ENCODE data around the gene CST2. TPM values are rescaled to one million over a fixed set of nuclear protein-coding genes. Genes with fewer than 3 reads are reported as not detected.
"Not testable (repeated sequence)": the region's sequence is repeated elsewhere in the genome, so short reads cannot be mapped to it uniquely, and the experiment has no call there.

Gene CST2
- total RNA-seq, 1 donor from 2014 or later: not detected

DNA sequence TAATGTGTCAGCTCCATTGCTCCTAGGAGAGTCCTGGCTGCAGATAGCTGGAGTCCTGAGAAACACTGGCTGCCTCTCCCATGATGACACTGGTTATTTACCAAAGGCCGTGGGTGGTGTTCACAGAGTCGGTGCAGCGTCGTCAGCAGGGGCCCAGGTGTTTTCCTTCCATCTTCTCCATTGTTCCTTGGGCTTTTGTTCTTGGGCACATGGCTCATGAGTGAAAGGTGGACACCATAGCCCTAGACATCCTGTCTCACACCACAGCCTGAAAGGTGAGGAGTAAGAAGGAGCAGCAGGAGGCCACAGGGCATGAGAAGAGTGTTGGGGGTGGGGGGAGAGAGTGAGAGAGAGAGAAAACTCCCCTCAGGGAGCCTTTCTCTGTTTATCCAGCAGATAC lies 43.9 kb upstream of the CST2 start:
- Mint-ChIP-seq H3K9me3 (ENCODE audit: unreplicated experiment) (no peaks in the 10 kb centered on the region), H3K27ac (ENCODE audit: unreplicated experiment) (no peak overlapping the region), H3K36me3 (ENCODE audit: low read depth, unreplicated experiment) (no peaks in the 10 kb centered on the region), H3K4me1 (ENCODE audit: unreplicated experiment) (peaks cover 9% of the 10 kb centered on the region), H3K27me3 (ENCODE audit: unreplicated experiment) (no peaks in the 10 kb centered on the region), H3K4me3 (ENCODE audit: unreplicated experiment) (no peak overlapping the region)
- no peak for TF ChIP-seq CTCF (IDR thresholded peaks at IDR 0.05; ENCODE audit: unreplicated experiment)
- DNase-seq (ENCODE audit: low spot score): no peak

DNA sequence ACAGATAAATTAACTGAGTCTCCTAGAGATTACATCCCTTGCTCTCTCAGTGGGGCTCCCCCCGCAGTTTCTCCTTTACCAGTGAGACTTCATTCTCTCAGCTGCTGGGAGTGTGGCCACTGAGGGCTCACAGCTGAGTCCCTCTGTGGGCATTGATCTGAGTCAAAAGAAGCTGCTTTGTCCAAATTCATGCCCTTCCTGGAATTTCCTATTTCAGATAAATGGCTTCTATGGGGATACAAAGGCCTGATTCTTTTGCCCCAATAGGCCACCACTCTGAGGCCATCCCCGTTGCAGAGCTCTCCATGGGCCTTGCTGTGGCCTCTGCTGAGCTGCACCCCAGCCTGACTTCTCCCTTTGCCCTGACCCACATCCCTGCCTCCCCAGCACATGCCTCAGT lies 43.0 kb upstream of the CST2 start:
- Mint-ChIP-seq H3K9me3 (ENCODE audit: unreplicated experiment) (no peaks in the 10 kb centered on the region), H3K27me3 (ENCODE audit: unreplicated experiment) (no peaks in the 10 kb centered on the region), H3K4me3 (ENCODE audit: unreplicated experiment) (no peak overlapping the region), H3K27ac (ENCODE audit: unreplicated experiment) (no peak overlapping the region), H3K4me1 (ENCODE audit: unreplicated experiment) (peaks cover 6% of the 10 kb centered on the region), H3K36me3 (ENCODE audit: low read depth, unreplicated experiment) (no peaks in the 10 kb centered on the region)
- no peak for TF ChIP-seq CTCF (IDR thresholded peaks at IDR 0.05; ENCODE audit: unreplicated experiment)
- no peak for DNase-seq (ENCODE audit: low spot score)

GRCh38 chr20:23868321-23868720 lies 41.8 kb upstream of the CST2 start:
- no peaks in the 10 kb centered on the region for H3K27me3 Mint-ChIP-seq (ENCODE audit: unreplicated experiment)
- peaks cover 6% of the 10 kb centered on the region for H3K4me1 Mint-ChIP-seq (ENCODE audit: unreplicated experiment)
- H3K4me3 Mint-ChIP-seq (ENCODE audit: unreplicated experiment): no peak overlapping the region
- no peaks in the 10 kb centered on the region for H3K36me3 Mint-ChIP-seq (ENCODE audit: low read depth, unreplicated experiment)
- no peak for DNase-seq (ENCODE audit: low spot score)
- no peak for TF ChIP-seq CTCF (IDR thresholded peaks at IDR 0.05; ENCODE audit: unreplicated experiment)
- no peak overlapping the region for H3K27ac Mint-ChIP-seq (ENCODE audit: unreplicated experiment)
- no peaks in the 10 kb centered on the region for H3K9me3 Mint-ChIP-seq (ENCODE audit: unreplicated experiment)

- no peak for DNase-seq (ENCODE audit: low spot score)
- Mint-ChIP-seq H3K4me1 (ENCODE audit: unreplicated experiment) (peaks cover 6% of the 10 kb centered on the region), H3K9me3 (ENCODE audit: unreplicated experiment) (peaks cover 3% of the 10 kb centered on the region), H3K27me3 (ENCODE audit: unreplicated experiment) (no peaks in the 10 kb centered on the region), H3K36me3 (ENCODE audit: low read depth, unreplicated experiment) (no peaks in the 10 kb centered on the region), H3K27ac (ENCODE audit: unreplicated experiment) (no peak overlapping the region), H3K4me3 (ENCODE audit: unreplicated experiment) (no peak overlapping the region)
- no peak for TF ChIP-seq CTCF (IDR thresholded peaks at IDR 0.05; ENCODE audit: unreplicated experiment)
Measured at GRCh38 chr20:23867152-23867776, 40.7 kb upstream of the CST2 start.

- DNase-seq (ENCODE audit: low spot score); H3K4me1 Mint-ChIP-seq (ENCODE audit: unreplicated experiment); H3K27ac Mint-ChIP-seq (ENCODE audit: unreplicated experiment); H3K27me3 Mint-ChIP-seq (ENCODE audit: unreplicated experiment); H3K4me3 Mint-ChIP-seq (ENCODE audit: unreplicated experiment); H3K9me3 Mint-ChIP-seq (ENCODE audit: unreplicated experiment); H3K36me3 Mint-ChIP-seq (ENCODE audit: low read depth, unreplicated experiment): not testable (repeated sequence)
Measured at GRCh38 chr20:23860771-23861170, 34.2 kb upstream of the CST2 start.

All from endothelial cell (in vitro differentiated cells).